GM19099 (cell line): ENCODE results near the gene ZNF146.

Experiments
- POLR2A ChIP-seq: IDR thresholded peaks from 3 replicates; pipeline ENCODE4 v1.6.1; 2011; ENCODE audit warnings: low read depth; ENCODE audit not compliant: insufficient read length; ENCODE audit errors: extremely low read depth

ZNF146 gene

GRCh38 chr19:36214386-36215275 is at the start of gene ZNF146, which contains the start of gene ZNF565:
Gene ZNF146, plus strand, starts transcription at chr19:36215106. Its CDS starts 21,335 bp downstream, at chr19:36236441.
Gene ZNF565, minus strand, starts transcription at chr19:36214665. Its CDS starts 12,680 bp downstream, at chr19:36201985.
- peak; percentile 89 for TF ChIP-seq POLR2A

- TF ChIP-seq POLR2A = no peak
These were observed 45.7 kb upstream of the ZNF146 start for GRCh38 chr19:36169084-36169760.

- TF ChIP-seq POLR2A = no peak
These were observed 42.1 kb upstream of the ZNF146 start for GRCh38 chr19:36172852-36173251.

GRCh38 chr19:36182612-36183244 is 32.2 kb upstream of the ZNF146 start:
- TF ChIP-seq POLR2A = no peak

GRCh38 chr19:36183245-36183628 is 31.7 kb upstream of the ZNF146 start:
- no peak for TF ChIP-seq POLR2A

- no peak for TF ChIP-seq POLR2A
These were observed 18.7 kb upstream of the ZNF146 start for GRCh38 chr19:36196249-36196648.

GRCh38 chr19:36198119-36198518 is 16.8 kb upstream of the ZNF146 start:
- no peak for TF ChIP-seq POLR2A

GRCh38 chr19:36201684-36202083 is 13.2 kb upstream of the ZNF146 start:
- TF ChIP-seq POLR2A = no peak

GRCh38 chr19:36203293-36203692 is 11.6 kb upstream of the ZNF146 start:
- no peak for TF ChIP-seq POLR2A

GRCh38 chr19:36207605-36208252 is 7.2 kb upstream of the ZNF146 start:
- no peak for TF ChIP-seq POLR2A

- no peak for TF ChIP-seq POLR2A
These were observed 5.5 kb upstream of the ZNF146 start for GRCh38 chr19:36209372-36209771.

- no peak for TF ChIP-seq POLR2A
These were observed 4.4 kb upstream of the ZNF146 start for GRCh38 chr19:36210497-36210896.

- TF ChIP-seq POLR2A = no peak
These were observed 2.0 kb upstream of the ZNF146 start for GRCh38 chr19:36212895-36213294.

- no peak for TF ChIP-seq POLR2A
These were observed 594 bp downstream of the ZNF146 start for GRCh38 chr19:36215276-36216123.
